GM19397 (cell line): ENCODE results near the gene DROSHA.
"Not testable (repeated sequence)": the region's sequence is repeated elsewhere in the genome, so short reads cannot be mapped to it uniquely, and the experiment has no call there.

Experiments used
- ATAC-seq: cut with Tn5 transposase; IDR thresholded peaks from one replicate; pipeline ENCODE4 v1.9.1; 2021; ENCODE audit warnings: mild to moderate bottlenecking, moderate library complexity; ENCODE audit not compliant: unreplicated experiment

The DROSHA gene

GRCh38 chr5:31385774-31386537 is 145.9 kb downstream of the DROSHA start:
- no peak for ATAC-seq

- ATAC-seq, result no peak
Measured at GRCh38 chr5:31383734-31384133, 148.2 kb downstream of the DROSHA start.

GRCh38 chr5:31382051-31382878 is 149.6 kb downstream of the DROSHA start:
- ATAC-seq, result no peak

GRCh38 chr5:31381299-31381698 is 150.6 kb downstream of the DROSHA start:
- ATAC-seq, result no peak

- ATAC-seq, result no peak
Measured at GRCh38 chr5:31380049-31380448, 151.8 kb downstream of the DROSHA start.

- ATAC-seq, result no peak
Measured at GRCh38 chr5:31378838-31379237, 153.1 kb downstream of the DROSHA start.

- ATAC-seq, result no peak
Measured at GRCh38 chr5:31378136-31378535, 153.8 kb downstream of the DROSHA start.

GRCh38 chr5:31377274-31377946 is 154.5 kb downstream of the DROSHA start:
- no peak for ATAC-seq

- ATAC-seq, result no peak
Measured at GRCh38 chr5:31375999-31376720, 155.7 kb downstream of the DROSHA start.

- no peak for ATAC-seq
Measured at GRCh38 chr5:31372124-31372523, 159.8 kb downstream of the DROSHA start.

GRCh38 chr5:31366941-31367340 is 165.0 kb downstream of the DROSHA start:
- no peak for ATAC-seq

- ATAC-seq, result no peak
Measured at GRCh38 chr5:31365776-31366175, 166.1 kb downstream of the DROSHA start.

GRCh38 chr5:31364881-31365636 is 166.8 kb downstream of the DROSHA start:
- no peak for ATAC-seq

- no peak for ATAC-seq
Measured at GRCh38 chr5:31362931-31363568, 168.8 kb downstream of the DROSHA start.

GRCh38 chr5:31362529-31362900 is 169.4 kb downstream of the DROSHA start:
- no peak for ATAC-seq

GRCh38 chr5:31361704-31362528 is 170.0 kb downstream of the DROSHA start:
- not testable (repeated sequence) for ATAC-seq

GRCh38 chr5:31361234-31361633 is 170.7 kb downstream of the DROSHA start:
- ATAC-seq, result no peak

- no peak for ATAC-seq
Measured at GRCh38 chr5:31359839-31360238, 172.1 kb downstream of the DROSHA start.

GRCh38 chr5:31357038-31357437 is 174.9 kb downstream of the DROSHA start:
- ATAC-seq, result no peak
